GM12801 (cell line): ENCODE data around the gene NAIF1.

Source experiments
- TF ChIP-seq, protein P1 (sequence below): IDR thresholded peaks from one replicate; pipeline ENCODE4 v1.5.1; 2011; ENCODE audit warnings: control low read depth; ENCODE audit not compliant: insufficient read length; ENCODE audit errors: extremely low read depth

The NAIF1 gene

DNA sequence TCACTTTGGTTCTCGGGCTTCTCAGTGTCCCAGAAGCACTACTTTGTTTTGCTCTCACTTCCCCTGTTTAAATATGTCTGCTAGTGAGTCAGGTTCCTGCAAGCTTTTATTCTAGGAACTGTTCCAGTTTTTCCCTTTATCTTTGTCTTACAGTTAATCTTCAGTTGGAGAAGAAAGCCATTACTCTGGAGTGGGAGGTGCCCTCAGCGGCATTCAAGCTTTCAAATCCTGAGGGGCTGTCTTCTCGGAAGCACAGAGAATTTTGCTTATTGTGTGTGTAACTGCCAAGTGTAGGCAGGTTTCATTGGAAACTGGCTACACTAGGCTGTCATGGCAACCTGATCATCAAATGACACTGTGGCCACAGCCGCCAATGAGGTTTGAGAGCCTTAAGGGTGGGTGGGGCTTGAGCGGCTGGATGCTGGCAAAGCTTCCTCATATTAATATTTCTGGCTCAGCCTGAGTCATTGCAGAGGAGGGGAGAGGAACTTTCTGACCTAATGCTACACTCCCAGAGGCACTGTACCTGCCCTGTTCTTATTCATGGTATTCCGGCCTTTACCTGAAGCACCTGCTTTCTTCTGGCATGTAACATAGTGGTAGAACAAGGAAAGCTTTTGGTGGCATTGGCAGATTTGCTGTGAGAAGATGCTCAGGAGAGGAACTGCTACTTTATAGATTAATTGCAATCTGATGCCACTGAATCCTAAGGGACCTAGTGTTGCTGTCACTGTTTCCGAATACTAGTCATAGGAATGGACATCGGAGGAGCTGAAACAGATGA, 27.2 kb upstream of the NAIF1 start:
- TF ChIP-seq, protein P1, sequence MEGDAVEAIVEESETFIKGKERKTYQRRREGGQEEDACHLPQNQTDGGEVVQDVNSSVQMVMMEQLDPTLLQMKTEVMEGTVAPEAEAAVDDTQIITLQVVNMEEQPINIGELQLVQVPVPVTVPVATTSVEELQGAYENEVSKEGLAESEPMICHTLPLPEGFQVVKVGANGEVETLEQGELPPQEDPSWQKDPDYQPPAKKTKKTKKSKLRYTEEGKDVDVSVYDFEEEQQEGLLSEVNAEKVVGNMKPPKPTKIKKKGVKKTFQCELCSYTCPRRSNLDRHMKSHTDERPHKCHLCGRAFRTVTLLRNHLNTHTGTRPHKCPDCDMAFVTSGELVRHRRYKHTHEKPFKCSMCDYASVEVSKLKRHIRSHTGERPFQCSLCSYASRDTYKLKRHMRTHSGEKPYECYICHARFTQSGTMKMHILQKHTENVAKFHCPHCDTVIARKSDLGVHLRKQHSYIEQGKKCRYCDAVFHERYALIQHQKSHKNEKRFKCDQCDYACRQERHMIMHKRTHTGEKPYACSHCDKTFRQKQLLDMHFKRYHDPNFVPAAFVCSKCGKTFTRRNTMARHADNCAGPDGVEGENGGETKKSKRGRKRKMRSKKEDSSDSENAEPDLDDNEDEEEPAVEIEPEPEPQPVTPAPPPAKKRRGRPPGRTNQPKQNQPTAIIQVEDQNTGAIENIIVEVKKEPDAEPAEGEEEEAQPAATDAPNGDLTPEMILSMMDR = no peak

DNA sequence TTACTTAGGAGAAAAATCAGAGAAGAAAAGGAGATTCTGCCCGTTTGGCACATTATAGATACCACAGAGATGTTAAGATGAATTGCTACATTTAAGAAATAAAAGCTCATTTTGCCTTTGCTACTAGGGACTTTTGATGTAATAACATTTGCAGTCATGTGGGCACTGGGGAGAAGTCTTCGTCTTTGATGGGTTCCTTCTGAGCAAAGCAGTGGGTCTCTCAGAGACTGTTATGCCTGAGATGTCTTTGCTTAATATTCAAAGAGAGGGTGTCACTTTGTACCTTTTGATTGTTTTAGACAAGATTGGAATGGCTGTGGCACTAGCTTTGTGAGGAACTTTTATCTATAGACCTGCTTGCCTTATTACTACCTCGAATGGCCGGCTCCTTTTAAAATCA, 25.9 kb upstream of the NAIF1 start:
- TF ChIP-seq, protein P1 = no peak

DNA sequence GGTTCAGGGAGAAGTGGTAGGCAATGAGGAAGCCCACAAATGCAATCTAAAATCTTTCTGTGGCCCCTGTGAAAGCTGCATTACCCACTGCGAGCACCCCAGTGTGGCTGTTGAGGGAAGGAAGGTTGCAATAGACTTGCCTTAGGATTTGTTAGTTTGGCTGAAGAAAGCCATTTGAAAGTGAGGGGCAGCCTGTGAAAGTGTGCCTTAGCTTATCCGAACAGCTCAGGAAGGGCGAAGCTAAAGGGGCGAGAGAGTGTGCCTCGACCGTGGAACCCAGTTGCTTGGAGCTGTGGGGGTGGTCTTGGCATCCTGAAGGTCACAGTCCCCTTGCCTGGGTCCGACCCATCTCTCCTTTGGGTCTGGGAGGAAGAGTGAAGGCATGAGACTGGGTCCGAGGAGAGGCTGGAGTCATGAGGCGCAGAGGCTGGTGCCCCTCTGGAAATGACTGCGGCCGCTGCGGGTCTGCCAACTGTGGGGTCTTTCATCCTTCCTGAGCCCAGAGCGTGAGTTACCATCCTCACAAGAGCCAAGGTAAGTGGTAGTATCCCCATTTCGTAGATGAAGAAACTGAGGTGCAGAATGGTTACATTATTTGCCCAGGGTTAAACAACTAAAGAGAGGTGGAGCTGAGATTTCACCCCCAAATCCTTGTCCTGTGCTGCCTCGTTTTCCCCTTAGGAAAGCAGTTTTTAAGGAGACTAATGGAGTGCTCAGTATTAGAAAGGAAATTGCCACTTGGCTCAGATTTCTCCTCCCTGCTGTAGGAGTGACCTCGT, 25.3 kb upstream of the NAIF1 start:
- TF ChIP-seq, protein P1 = no peak

DNA sequence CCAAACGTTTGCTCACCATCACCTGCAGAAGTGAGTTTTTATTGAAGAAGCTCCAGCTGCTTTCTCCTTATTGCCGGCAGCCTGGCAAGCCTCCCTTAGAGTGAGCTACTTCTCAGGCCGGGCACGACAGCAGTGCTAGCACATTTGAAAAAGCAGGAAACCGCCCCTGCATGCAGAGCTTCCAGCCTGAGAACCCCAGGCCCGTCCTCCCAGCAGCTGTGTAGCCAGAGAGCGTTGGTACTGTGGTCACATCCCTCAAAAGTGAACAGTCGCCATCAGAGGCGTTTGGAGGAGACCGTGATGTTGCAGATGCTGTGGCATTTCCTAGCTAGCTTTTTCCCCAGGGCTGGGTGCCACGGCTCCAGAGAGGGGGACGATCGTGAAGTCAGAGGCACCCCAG, 24.5 kb upstream of the NAIF1 start:
- TF ChIP-seq, protein P1 = no peak

DNA sequence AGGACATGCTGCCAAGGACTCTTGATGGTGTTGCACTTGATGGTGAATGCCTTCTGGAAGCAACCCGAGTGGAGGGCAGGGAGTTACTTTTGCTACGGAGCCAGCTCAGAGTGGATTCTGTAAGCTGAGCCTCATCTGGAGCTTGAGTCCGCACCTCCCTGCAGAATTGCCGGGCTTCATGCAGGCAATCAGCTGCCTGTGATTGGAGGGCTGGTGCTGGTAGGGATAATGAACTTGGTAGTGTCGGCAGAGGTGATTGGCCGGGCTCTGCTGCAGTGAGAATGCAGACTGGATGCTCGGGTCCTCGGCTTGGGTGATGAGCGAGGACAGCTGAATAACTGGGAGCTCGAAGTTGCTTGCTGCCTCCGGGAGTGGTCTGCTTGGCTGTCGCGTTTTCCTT, 24.0 kb upstream of the NAIF1 start:
- TF ChIP-seq, protein P1 = no peak

DNA sequence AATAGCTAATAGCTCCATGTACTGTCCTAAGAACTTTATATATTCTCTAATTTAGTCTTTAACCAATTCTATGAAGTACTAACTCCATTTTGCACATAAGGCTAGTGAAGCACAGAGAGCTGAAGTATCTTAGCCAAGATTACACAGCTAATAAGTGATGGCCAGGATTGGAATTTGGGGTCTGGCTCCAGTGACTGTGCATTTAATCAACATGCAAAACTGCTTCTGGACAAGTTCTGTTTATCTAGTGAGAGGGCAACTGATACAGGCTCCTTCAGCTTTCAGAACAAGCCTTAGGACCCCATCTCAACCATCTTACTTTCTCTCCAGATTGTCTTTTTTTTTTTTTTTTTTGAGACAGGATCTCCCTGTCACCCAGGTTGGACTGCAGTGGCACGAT, 22.2 kb upstream of the NAIF1 start:
- TF ChIP-seq, protein P1 = no peak

DNA sequence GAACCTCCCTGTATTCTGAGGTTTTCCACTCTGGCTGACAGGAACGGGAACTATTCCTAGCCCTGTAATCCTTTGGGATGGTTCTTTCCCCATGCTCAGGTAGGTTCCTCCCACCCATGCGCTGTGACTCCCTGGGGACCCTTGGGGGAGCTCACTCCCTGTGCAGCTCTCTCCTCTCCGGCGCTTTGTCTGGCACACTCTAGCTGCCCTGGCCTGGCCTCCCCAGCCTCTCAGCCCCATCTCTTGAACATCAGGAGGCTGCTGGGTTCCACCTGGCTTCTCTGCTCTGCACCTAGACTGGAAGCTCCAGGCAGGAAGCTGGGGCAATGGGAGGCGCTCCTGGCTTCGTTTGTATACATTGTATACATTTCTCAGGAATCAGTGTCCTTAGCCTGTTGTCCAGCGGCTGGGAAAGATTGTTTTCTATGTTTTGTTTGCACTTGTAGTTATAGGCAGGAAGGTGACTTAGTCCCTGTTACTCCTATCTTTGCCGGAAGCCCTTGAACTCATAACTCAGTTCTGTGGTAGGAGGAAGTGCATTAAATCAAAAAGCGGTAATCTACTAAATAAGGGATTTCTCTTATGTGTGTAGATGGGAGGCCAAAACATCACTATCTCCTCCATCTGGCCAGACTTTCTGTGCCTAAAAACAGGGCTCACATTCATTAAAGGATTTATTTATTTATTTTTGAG, 21.3 kb upstream of the NAIF1 start:
- TF ChIP-seq, protein P1 = no peak
